GM18867 (cell line): ENCODE data around the gene DIAPH1.

ENCODE experiments used
- ATAC-seq: cut with Tn5 transposase; IDR thresholded peaks from one replicate; pipeline ENCODE4 v1.9.1; 2021; ENCODE audit warnings: mild to moderate bottlenecking, moderate library complexity; ENCODE audit not compliant: unreplicated experiment

The DIAPH1 gene

GRCh38 chr5:141565826-141566570 is 52.8 kb downstream of the DIAPH1 start:
- no peak for ATAC-seq

- ATAC-seq = peak; percentile 94
Observed at GRCh38 chr5:141564216-141564692, 54.5 kb downstream of the DIAPH1 start.

GRCh38 chr5:141560725-141561483 is 57.9 kb downstream of the DIAPH1 start:
- no peak for ATAC-seq

GRCh38 chr5:141560151-141560550 is 58.6 kb downstream of the DIAPH1 start:
- ATAC-seq = no peak

GRCh38 chr5:141559461-141559860 is 59.3 kb downstream of the DIAPH1 start:
- ATAC-seq = no peak

- no peak for ATAC-seq
Observed at GRCh38 chr5:141558150-141558549, 60.6 kb downstream of the DIAPH1 start.

- peak; percentile 69 for ATAC-seq
Observed at GRCh38 chr5:141557681-141558136, 61.1 kb downstream of the DIAPH1 start.

GRCh38 chr5:141547921-141548320 is 70.9 kb downstream of the DIAPH1 start:
- no peak for ATAC-seq

- no peak for ATAC-seq
Observed at GRCh38 chr5:141547488-141547887, 71.3 kb downstream of the DIAPH1 start.

GRCh38 chr5:141543053-141543452 is 75.7 kb downstream of the DIAPH1 start:
- no peak for ATAC-seq

GRCh38 chr5:141534492-141535213 is 84.1 kb downstream of the DIAPH1 start:
- no peak for ATAC-seq

- no peak for ATAC-seq
Observed at GRCh38 chr5:141533897-141534296, 84.9 kb downstream of the DIAPH1 start.

GRCh38 chr5:141532726-141533125 is 86.1 kb downstream of the DIAPH1 start:
- ATAC-seq = no peak

GRCh38 chr5:141529873-141530272 is 88.9 kb downstream of the DIAPH1 start:
- ATAC-seq = peak; percentile 48

GRCh38 chr5:141529002-141529401 is 89.8 kb downstream of the DIAPH1 start:
- ATAC-seq = peak; percentile 31

GRCh38 chr5:141528291-141528984 is 90.4 kb downstream of the DIAPH1 start:
- no peak for ATAC-seq

- no peak for ATAC-seq
Observed at GRCh38 chr5:141527426-141527825, 91.4 kb downstream of the DIAPH1 start.

GRCh38 chr5:141525653-141526052 is 93.1 kb downstream of the DIAPH1 start:
- no peak for ATAC-seq

GRCh38 chr5:141524604-141525597 is 93.9 kb downstream of the DIAPH1 start:
- ATAC-seq = peak; percentile 85

GRCh38 chr5:141523991-141524390 is 94.8 kb downstream of the DIAPH1 start:
- ATAC-seq = no peak
